Skeletal muscle satellite cell (primary cell): ENCODE data around the gene TRIP12. TPM values are rescaled to one million over a fixed set of nuclear protein-coding genes. Genes with fewer than 3 reads are reported as not detected.
A peak's percentile ranks its signal among the peaks of the same experiment; 100 is the strongest.
"Not testable (repeated sequence)": the region's sequence is repeated elsewhere in the genome, so short reads cannot be mapped to it uniquely, and the experiment has no call there.

ENCODE experiments used
- H3K27me3 ChIP-seq: 2 replicates; pipeline ENCODE4 v1.7.0; 2013; ENCODE audit warnings: low read length; ENCODE audit not compliant: control insufficient read depth, insufficient read depth
- H3K36me3 ChIP-seq: 2 replicates; pipeline ENCODE4 v1.7.0; 2013; ENCODE audit warnings: mild to moderate bottlenecking, control low read depth, low read length; ENCODE audit not compliant: insufficient read depth
- H3K4me1 ChIP-seq: 2 replicates; pipeline ENCODE4 v1.7.0; 2013; ENCODE audit warnings: low read length; ENCODE audit not compliant: control insufficient read depth, insufficient read depth
- H3K4me2 ChIP-seq: 2 replicates; pipeline ENCODE4 v1.7.0; 2013; ENCODE audit warnings: mild to moderate bottlenecking, low read length
- H3K4me3 ChIP-seq: 2 replicates; pipeline ENCODE4 v1.7.0; 2013; ENCODE audit warnings: low read length
- H3K9ac ChIP-seq: 2 replicates; pipeline ENCODE4 v1.7.0; 2013; ENCODE audit warnings: mild to moderate bottlenecking, low read depth, low read length, moderate library complexity
- H3K9me3 ChIP-seq: replicated peaks from 2 replicates; pipeline ENCODE4 v1.7.0; 2013; ENCODE audit warnings: mild to moderate bottlenecking, control low read depth, low read length
- total RNA-seq: library from RNA; depleted of rRNA; stranded (reverse); fragments of >200 nt; gene quantifications from 2 replicates; pipeline ENCODE4 v1.2.3, GENCODE V29; 2012; rRNA removed

The TRIP12 gene
- total RNA-seq = 206 and 237 TPM in 2 replicates

DNA sequence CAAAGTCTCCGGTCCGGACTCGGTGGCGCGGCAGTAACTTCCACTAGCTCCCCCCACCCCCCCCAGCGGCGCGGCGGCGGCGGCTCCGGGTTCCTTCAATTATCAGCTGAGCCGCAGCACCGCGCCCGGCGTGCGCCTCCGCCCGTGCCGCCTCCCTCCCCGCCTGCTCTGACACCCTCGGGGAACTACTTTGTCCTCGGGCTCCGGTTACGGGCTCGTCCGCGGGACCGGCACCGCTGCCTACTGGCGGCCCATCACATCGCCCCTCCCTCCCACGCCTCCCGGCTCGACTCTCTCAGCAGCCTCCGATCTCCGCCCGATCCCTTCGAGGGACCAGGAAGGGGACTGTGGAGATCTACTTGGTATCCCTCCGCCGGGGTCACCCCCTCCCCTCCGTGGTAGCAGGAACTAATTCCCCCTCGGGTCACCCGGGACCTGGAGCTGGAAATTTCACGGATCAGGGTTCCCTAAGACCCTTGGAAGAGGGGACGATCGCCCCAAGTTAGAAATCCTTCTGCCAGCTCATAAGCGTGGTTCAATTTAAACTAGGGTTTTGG is at the start of gene TRIP12:
TSS of gene TRIP12 (minus strand) at position 118 of the 557 bp plus-strand sequence. CDS start 41,930 bp downstream, outside the sequence.
- Histone ChIP-seq H3K4me1 (peaks cover 10% of the 10 kb centered on the region), H3K36me3 (peaks cover 11% of the 10 kb centered on the region), H3K27me3 (no peaks in the 10 kb centered on the region), H3K4me2 (peak within 1 kb of the TSS; percentile 90), H3K4me3 (peak within 1 kb of the TSS; percentile 97), H3K9me3 (no peaks in the 10 kb centered on the region), H3K9ac (peak within 1 kb of the TSS; percentile 99)

DNA sequence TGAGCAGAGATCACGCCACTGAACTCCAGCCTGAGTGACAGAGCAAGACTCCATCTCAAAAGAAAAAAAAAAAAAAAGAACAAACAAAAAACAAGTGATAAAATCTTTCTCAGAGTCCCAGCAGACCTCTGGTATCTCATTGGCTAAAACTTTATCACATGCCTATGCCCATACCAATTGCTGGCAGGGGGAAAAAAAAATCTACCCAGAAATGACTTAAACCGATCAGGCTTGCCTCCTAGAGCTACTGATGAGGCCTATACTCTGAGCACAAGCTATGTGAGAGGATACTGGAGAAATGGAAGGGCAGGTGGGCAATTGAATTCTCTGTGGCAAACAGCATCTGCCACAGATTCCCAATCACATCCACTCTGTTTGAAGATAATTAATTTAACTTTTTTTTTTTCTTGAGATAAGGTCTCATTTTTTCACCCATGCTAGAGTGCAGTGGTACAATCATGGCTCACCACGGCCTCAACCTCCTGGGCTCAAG is 49.5 kb upstream of the TRIP12 start:
- Histone ChIP-seq H3K36me3 (no peaks in the 10 kb centered on the region), H3K4me2 (no peak overlapping the region), H3K9ac (no peak overlapping the region), H3K9me3 (no peaks in the 10 kb centered on the region), H3K4me1 (no peaks in the 10 kb centered on the region), H3K4me3 (no peak overlapping the region), H3K27me3 (no peaks in the 10 kb centered on the region)

DNA sequence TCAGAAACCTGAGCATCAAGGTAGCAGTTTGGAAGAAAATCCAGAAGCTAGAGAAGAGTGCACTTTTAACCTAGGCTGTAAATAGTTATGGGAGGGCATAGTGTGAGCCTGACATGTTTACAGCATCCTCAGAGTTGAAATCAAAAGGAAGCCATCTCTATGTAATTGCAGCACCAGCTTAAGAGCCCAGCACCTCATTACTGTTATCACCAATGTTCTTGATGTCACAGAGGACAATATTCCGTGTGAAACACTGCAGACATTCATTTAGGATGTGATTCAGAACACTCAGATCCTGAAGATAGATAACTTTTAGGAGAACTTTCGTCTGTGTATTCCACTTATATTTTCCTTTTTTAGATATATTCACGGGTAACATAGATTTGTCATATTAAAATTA is 48.6 kb upstream of the TRIP12 start:
- Histone ChIP-seq H3K4me2 (no peak overlapping the region), H3K4me1 (no peaks in the 10 kb centered on the region), H3K36me3 (no peaks in the 10 kb centered on the region), H3K27me3 (no peaks in the 10 kb centered on the region), H3K4me3 (no peak overlapping the region), H3K9me3 (no peaks in the 10 kb centered on the region), H3K9ac (no peak overlapping the region)

DNA sequence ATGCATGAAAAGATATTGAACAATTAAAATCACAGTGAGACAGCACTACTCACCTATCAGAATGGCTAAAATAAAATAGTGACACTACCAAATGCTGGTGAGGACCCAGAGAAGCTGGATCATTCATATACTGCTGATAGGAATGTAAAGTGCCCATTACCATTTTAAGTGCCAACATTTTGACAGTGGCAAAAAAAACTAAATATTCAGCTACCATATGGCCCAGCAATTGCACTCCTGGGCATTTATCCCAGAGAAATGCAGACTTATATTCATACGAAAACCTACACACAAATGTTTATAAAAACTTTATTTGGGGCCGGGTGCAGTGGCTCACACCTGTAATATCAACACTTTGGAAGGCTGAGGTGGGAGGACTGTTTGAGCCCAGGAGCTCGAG is 48.1 kb upstream of the TRIP12 start:
- no peaks in the 10 kb centered on the region for H3K27me3 ChIP-seq
- no peaks in the 10 kb centered on the region for H3K36me3 ChIP-seq
- H3K4me3 ChIP-seq = no peak overlapping the region
- H3K9me3 ChIP-seq = no peaks in the 10 kb centered on the region
- H3K9ac ChIP-seq = no peak overlapping the region
- H3K4me2 ChIP-seq = no peak overlapping the region
- no peaks in the 10 kb centered on the region for H3K4me1 ChIP-seq

DNA sequence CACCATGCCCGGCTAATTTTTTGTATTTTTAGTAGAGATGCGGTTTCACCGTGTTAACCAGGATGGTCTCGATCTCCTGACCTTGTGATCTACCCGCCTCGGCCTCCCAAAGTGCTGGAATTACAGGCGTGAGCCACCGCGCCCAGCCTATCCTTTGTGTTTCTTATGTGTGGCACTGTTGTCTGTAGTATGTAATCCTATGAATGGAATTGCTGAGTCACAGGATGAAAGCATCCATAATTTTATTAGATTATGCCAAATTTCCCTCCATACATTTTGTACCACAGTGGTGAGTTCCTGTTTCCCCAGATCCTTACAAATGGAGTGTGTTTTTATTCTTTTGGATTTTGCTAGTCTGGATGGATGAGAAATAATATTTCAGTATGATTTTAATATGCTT is 41.8 kb upstream of the TRIP12 start:
- not testable (repeated sequence) for H3K27me3 ChIP-seq, H3K4me1 ChIP-seq, H3K36me3 ChIP-seq, H3K9ac ChIP-seq, H3K4me3 ChIP-seq, H3K9me3 ChIP-seq, H3K4me2 ChIP-seq

DNA sequence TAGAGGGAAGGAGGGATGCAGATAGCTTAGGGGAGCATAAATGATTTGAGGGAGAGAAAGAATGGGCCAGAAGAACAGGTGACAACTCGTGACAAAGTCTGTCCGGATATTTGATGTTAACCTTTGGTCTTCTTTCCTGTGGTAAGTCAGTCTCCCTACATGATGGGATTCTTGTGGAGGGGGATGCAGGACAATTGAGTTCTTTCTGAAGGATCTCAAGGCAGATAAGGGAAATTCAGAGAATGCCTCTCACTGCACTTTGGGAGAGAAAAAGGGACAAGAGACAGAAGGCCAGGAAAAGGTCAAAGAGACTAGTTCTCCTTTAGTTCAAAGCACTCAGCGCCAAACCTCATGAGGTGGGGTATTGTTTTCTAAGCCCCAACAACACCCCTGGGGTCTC is 34.7 kb upstream of the TRIP12 start:
- no peaks in the 10 kb centered on the region for H3K4me1 ChIP-seq
- H3K9ac ChIP-seq = no peak overlapping the region
- no peaks in the 10 kb centered on the region for H3K36me3 ChIP-seq
- H3K27me3 ChIP-seq = no peaks in the 10 kb centered on the region
- no peaks in the 10 kb centered on the region for H3K9me3 ChIP-seq
- no peak overlapping the region for H3K4me2 ChIP-seq
- no peak overlapping the region for H3K4me3 ChIP-seq

DNA sequence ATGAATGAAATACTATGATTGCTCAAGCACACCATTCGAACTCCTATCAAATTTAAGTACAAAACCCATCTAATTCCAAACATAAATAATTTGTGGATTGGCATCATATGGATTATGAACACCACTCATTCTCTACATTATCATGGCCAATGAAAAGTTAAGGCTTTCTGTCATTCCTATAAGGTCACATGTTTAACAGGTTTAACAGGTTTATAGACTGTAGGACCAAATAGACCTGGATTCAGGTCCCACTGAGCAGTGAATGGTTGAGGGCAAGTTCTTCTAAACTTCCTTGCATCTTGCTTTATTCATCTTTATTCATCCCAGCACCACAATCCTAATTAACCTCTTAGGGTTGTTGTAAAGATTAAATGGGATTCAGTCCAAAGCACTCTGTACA is 33.9 kb upstream of the TRIP12 start:
- Histone ChIP-seq H3K36me3 (no peaks in the 10 kb centered on the region), H3K4me3 (no peak overlapping the region), H3K9ac (no peak overlapping the region), H3K9me3 (no peaks in the 10 kb centered on the region), H3K27me3 (no peaks in the 10 kb centered on the region), H3K4me1 (no peaks in the 10 kb centered on the region), H3K4me2 (no peak overlapping the region)

DNA sequence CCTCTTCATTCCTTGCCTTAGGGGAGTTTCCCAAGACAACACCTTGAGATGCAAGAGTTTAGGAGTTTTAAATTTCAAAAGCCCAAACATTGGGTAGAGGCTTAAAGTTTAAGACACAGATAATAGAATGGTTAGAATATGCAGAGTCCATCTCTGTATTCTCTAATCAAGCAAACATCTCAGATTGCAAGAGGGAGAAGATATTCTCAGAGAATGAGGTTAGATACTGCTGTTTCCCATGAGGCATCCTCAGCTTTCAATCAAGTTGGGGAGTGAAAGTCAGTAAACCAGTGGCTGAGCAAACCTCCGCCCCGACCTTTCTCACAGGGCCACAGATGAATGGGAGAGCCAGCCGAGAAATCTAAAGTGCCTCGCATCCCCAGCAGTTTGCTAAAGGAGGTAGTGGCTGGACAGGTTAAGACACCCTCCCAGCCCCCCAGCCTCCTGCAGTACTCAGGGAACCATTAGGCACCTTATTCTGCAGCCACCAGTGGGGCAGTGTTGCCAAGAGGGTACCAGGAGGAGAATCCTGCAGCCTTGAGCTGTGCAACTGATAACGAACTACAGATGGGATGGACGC is 30.5 kb upstream of the TRIP12 start:
- Histone ChIP-seq H3K4me3 (no peak overlapping the region), H3K9me3 (no peaks in the 10 kb centered on the region), H3K4me2 (no peak overlapping the region), H3K4me1 (no peaks in the 10 kb centered on the region), H3K27me3 (no peaks in the 10 kb centered on the region), H3K9ac (no peak overlapping the region), H3K36me3 (no peaks in the 10 kb centered on the region)

DNA sequence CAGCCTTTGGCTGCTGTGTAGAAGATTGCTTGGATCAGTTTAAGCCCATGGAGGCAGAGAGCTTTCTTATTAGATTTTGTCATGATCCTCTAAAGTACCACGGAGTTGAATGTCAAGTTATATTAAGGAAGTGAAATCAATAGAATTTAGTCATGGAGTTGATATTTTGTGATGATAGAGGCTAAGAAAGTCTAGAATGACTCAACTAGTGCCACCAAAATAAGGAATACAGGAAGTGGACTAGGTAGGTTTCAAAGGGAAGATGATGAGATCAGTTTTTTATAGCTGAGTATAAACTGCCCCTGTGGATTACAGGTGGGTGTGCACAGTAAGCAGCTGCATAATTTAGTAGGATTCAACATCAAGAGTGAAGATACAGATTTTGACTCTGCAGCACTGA is 25.7 kb upstream of the TRIP12 start:
- Histone ChIP-seq H3K9ac (no peak overlapping the region), H3K9me3 (no peaks in the 10 kb centered on the region), H3K4me3 (no peak overlapping the region), H3K36me3 (no peaks in the 10 kb centered on the region), H3K27me3 (no peaks in the 10 kb centered on the region), H3K4me1 (no peaks in the 10 kb centered on the region), H3K4me2 (no peak overlapping the region)

DNA sequence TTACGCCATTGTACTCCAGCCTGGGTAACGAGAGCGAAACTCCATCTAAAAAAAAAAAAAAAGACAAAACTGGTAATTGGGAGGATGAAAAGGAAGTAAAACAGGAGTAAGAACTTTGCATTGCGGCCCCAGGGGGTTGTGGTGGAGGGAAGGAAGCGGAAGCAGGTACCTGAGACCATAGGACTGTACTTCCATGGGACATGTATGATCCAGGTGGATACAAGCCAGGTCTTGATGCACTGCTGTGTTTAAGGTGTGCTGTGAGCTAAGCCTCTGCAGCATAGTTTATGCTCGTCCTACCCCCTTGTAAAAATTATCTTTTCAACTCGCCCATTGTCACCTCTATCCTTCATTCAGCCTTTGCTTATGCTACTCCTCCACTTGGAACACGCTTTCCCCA is 24.2 kb upstream of the TRIP12 start:
- Histone ChIP-seq H3K4me3 (no peak overlapping the region), H3K4me1 (no peaks in the 10 kb centered on the region), H3K4me2 (no peak overlapping the region), H3K9ac (no peak overlapping the region), H3K36me3 (no peaks in the 10 kb centered on the region), H3K27me3 (no peaks in the 10 kb centered on the region), H3K9me3 (no peaks in the 10 kb centered on the region)

DNA sequence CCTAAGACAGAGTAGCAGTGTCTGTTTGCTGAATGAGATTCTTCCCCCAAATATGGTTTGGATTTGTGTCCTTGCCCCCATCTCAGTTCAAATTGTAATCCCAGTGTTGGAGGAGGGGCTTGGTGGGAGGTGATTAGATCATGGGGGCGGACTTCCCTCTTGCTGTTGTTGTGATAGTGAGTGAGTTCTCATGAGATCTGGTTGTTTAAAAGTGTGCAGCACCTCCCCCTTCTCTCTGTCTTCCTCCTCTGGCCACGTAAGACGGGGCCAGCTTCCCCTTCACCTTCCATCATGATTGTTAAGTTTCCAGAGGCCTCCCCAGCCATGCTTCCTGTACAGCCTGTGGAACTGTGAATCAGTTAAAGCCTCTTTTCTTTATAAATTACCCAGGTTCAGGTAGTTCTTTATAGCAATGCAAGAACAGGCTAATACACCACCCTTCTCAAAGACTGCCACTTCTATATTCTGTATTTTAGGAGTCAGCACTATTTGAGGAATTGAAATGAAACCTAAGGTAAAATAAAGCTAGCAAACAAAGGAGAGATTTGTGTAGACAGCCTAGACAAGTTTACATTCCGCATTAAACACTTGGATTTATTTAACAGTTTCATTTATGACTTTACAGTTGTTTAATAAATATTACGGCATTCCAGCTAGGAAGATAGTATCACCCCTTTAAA is 22.1 kb upstream of the TRIP12 start:
- Histone ChIP-seq H3K4me3 (no peak overlapping the region), H3K9me3 (no peaks in the 10 kb centered on the region), H3K36me3 (no peaks in the 10 kb centered on the region), H3K4me1 (no peaks in the 10 kb centered on the region), H3K9ac (no peak overlapping the region), H3K27me3 (no peaks in the 10 kb centered on the region), H3K4me2 (no peak overlapping the region)

DNA sequence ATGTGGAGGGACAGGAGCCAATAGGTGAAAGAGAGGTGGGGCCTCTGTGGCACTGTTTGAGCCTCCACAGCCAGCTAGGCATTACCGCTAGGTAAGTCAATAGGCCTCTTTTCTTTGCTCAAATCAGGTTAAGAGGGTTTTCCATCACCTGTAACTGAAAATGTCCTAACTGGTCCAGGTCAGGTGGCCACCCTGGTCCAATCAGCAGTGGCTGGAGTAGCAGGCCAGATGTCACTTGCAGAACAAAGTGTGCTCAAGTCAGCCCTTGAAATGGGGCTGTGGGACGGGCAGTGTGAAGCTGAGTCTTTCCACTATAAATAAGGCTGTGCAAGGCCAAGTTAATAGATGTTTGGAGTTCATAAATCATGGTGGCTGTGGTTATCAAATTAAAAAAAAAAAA is 21.4 kb upstream of the TRIP12 start:
- no peak overlapping the region for H3K9ac ChIP-seq
- H3K9me3 ChIP-seq = no peaks in the 10 kb centered on the region
- no peaks in the 10 kb centered on the region for H3K36me3 ChIP-seq
- no peaks in the 10 kb centered on the region for H3K4me1 ChIP-seq
- H3K4me2 ChIP-seq = no peak overlapping the region
- H3K4me3 ChIP-seq = no peak overlapping the region
- no peaks in the 10 kb centered on the region for H3K27me3 ChIP-seq
